GM23338 (cell line): ENCODE data around the gene ADAM17. TPM values are rescaled to one million over a fixed set of nuclear protein-coding genes. Genes with fewer than 3 reads are reported as not detected.

ENCODE experiments used
- ATAC-seq: fragments of 200-7000 bp; cut with Tn5 transposase; 3 replicates; pipeline ENCODE4 v1.9.1; 2020
- DNase-seq: peaks from one replicate; pipeline ENCODE4 v3.0.0-alpha.2; 2015; ENCODE audit warnings: low spot score
- H2AFZ ChIP-seq: fragments of 200-600 bp; sonication (generic); 2 replicates; pipeline ENCODE4 v1.8.0; 2016; ENCODE audit warnings: antibody characterized with exemption, mild to moderate bottlenecking, moderate library complexity
- H3F3A ChIP-seq: fragments of 200-600 bp; sonication (generic); replicated peaks from 2 replicates; pipeline ENCODE4 v1.8.0; 2017; ENCODE audit warnings: antibody characterized with exemption, mixed run types, low read depth
- H3K27ac ChIP-seq: fragments of 200-600 bp; sonication (generic); 2 replicates; pipeline ENCODE4 v1.6.1; 2016; ENCODE audit warnings: low read depth
- H3K27me3 ChIP-seq: fragments of 200-600 bp; sonication (generic); 2 replicates; pipeline ENCODE4 v1.8.0; 2016; ENCODE audit warnings: mild to moderate bottlenecking, mixed run types, moderate library complexity; ENCODE audit not compliant: insufficient read depth
- H3K36me3 ChIP-seq: fragments of 200-600 bp; sonication (generic); 2 replicates; pipeline ENCODE4 v1.8.0; 2016; ENCODE audit warnings: mild to moderate bottlenecking; ENCODE audit not compliant: insufficient read depth
- H3K4me1 ChIP-seq: fragments of 200-600 bp; sonication (generic); 2 replicates; pipeline ENCODE4 v1.8.0; 2016; ENCODE audit warnings: mild to moderate bottlenecking, moderate library complexity; ENCODE audit not compliant: insufficient read depth
- H3K4me2 ChIP-seq: fragments of 200-600 bp; sonication (generic); 2 replicates; pipeline ENCODE4 v1.7.1; 2017; ENCODE audit warnings: mixed run types
- H3K4me3 ChIP-seq: fragments of 200-600 bp; sonication (generic); 2 replicates; pipeline ENCODE4 v1.6.1; 2016; ENCODE audit warnings: mixed run types
- H3K79me2 ChIP-seq: fragments of 200-600 bp; sonication (generic); replicated peaks from 2 replicates; pipeline ENCODE4 v1.8.0; 2017; ENCODE audit warnings: mild to moderate bottlenecking; ENCODE audit not compliant: insufficient read depth
- H3K9me2 ChIP-seq: fragments of 200-600 bp; sonication (generic); 2 replicates; pipeline ENCODE4 v1.8.0; 2017; ENCODE audit not compliant: insufficient read depth
- H4K20me1 ChIP-seq: fragments of 200-600 bp; sonication (generic); replicated peaks from 2 replicates; pipeline ENCODE4 v1.8.0; 2017; ENCODE audit warnings: mild to moderate bottlenecking; ENCODE audit not compliant: insufficient read depth
- H3K27ac Mint-ChIP-seq: 2 replicates; pipeline ENCODE4 v1.8.0; 2020; ENCODE audit warnings: inconsistent platforms, mild to moderate bottlenecking, moderate library complexity, mixed read lengths
- H3K27me3 Mint-ChIP-seq: 3 replicates; pipeline ENCODE4 v1.8.0; 2022; ENCODE audit warnings: low read depth, mild to moderate bottlenecking, moderate library complexity, mixed read lengths, inconsistent platforms; ENCODE audit not compliant: insufficient read depth, poor library complexity
- H3K36me3 Mint-ChIP-seq: 3 replicates; pipeline ENCODE4 v1.8.0; 2021; ENCODE audit warnings: low read depth, mild to moderate bottlenecking, inconsistent platforms, moderate library complexity, mixed read lengths
- H3K4me1 Mint-ChIP-seq: 3 replicates; pipeline ENCODE4 v1.8.0; 2020; ENCODE audit warnings: mild to moderate bottlenecking, inconsistent platforms, mixed read lengths
- H3K4me3 Mint-ChIP-seq: 3 replicates; pipeline ENCODE4 v1.8.0; 2021; ENCODE audit warnings: moderate library complexity, mild to moderate bottlenecking, inconsistent platforms, mixed read lengths
- H3K9me3 Mint-ChIP-seq: 3 replicates; pipeline ENCODE4 v1.8.0; 2020; ENCODE audit warnings: moderate library complexity, mild to moderate bottlenecking, inconsistent platforms, mixed read lengths
- CTCF ChIP-seq, 2 experiments: fragments of 200-600 bp in 1 of 2; sonication (generic) in 1 of 2; conservative IDR thresholded peaks; 2 replicates each; pipeline versions ENCODE4 v1.5.1 to v1.6.1; 2016 to 2017; ENCODE audit warnings: antibody characterized with exemption in 2 of 2, low read depth in 2 of 2, mild to moderate bottlenecking in 2 of 2, moderate library complexity in 1 of 2
- EZH2 ChIP-seq: fragments of 200-600 bp; sonication (generic); IDR thresholded peaks from one replicate; pipeline ENCODE4 v1.8.0; 2017; ENCODE audit warnings: antibody characterized with exemption, mild to moderate bottlenecking, low read depth; ENCODE audit not compliant: unreplicated experiment
- JUNB ChIP-seq: IDR thresholded peaks from one replicate; pipeline ENCODE4 v1.6.1; 2016; ENCODE audit warnings: antibody characterized with exemption; ENCODE audit not compliant: unreplicated experiment
- NANOG ChIP-seq: IDR thresholded peaks from 2 replicates; pipeline ENCODE4 v1.6.1; 2016; ENCODE audit warnings: antibody characterized with exemption, borderline replicate concordance
- REST ChIP-seq: IDR thresholded peaks from one replicate; pipeline ENCODE4 v1.6.1; 2018; ENCODE audit warnings: antibody characterized with exemption; ENCODE audit not compliant: unreplicated experiment
- STAT1 ChIP-seq: IDR thresholded peaks from one replicate; pipeline ENCODE4 v1.6.1; 2016; ENCODE audit warnings: antibody characterized with exemption; ENCODE audit not compliant: unreplicated experiment
- ZNF114 ChIP-seq: fragments of 250-450 bp; sonication (Bioruptor Pico); IDR thresholded peaks from 2 replicates; pipeline ENCODE4 v1.5.0; 2020; ENCODE audit warnings: mild to moderate bottlenecking, moderate library complexity
- ZNF331 ChIP-seq: fragments of 250-450 bp; sonication (Bioruptor Pico); IDR thresholded peaks from 2 replicates; pipeline ENCODE4 v1.5.0; 2020; ENCODE audit warnings: low read depth, mild to moderate bottlenecking, moderate library complexity
- ZNF462 ChIP-seq: fragments of 250-450 bp; sonication (Bioruptor Pico); IDR thresholded peaks from 2 replicates; pipeline ENCODE4 v1.5.0; 2020; ENCODE audit warnings: mild to moderate bottlenecking, moderate library complexity
- polyA plus RNA-seq: library from polyadenylated mRNA; unstranded; fragments of >200 nt; fragmentation: Nextera tagmentation; extraction: Ambion mirVana; gene quantifications from 2 replicates; pipeline ENCODE4 v1.2.1, GENCODE V29; 2016
- total RNA-seq: library from RNA; depleted of rRNA; stranded (reverse); fragments of >200 nt; shearing (Covaris generic); gene quantifications from 2 replicates; pipeline ENCODE4 v1.2.3, GENCODE V29; 2014
- TF ChIP-seq, protein P1 (sequence below): IDR thresholded peaks from 2 replicates; pipeline ENCODE4 v1.6.1; 2016; ENCODE audit warnings: antibody characterized with exemption

The ADAM17 gene
- total and polyA plus RNA-seq, 2 experiments from 2014 or later: 8.3 to 23.5 TPM

GRCh38 chr2:9471206-9471605 lies 84.4 kb downstream of the ADAM17 start (continued):
- TF ChIP-seq CTCF (conservative IDR thresholded peaks at IDR 0.05; ENCODE audit: low read depth in 2 of 2): no peak

DNA sequence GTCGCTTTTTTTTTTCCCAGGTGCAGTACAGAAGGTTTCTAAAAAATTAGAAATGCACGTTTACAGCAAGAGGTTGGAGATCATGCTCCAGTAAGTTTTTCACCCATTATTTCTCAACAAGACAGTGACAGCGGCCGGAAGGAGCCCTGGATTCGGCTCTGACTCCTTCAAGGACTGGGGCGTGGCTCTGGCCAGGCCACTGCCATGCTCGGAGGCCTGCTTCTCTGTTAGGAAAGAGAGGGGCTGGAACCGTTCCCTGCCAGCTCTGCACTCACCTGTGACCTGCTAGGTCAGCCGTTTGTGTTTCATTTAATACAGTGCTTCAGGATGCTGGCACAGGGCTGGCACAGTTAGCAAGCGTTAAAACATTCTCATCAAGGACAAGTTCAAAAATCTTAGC lies 87.9 kb downstream of the ADAM17 start:
- Mint-ChIP-seq H3K4me1 (no peaks in the 10 kb centered on the region), H3K27ac (no peak overlapping the region), H3K36me3 (peaks cover 44% of the 10 kb centered on the region), H3K27me3 (no peaks in the 10 kb centered on the region), H3K4me3 (no peak overlapping the region), H3K9me3 (no peaks in the 10 kb centered on the region)
- no peaks in the 10 kb centered on the region; the same call in 1 of the 2 replicates for H3K36me3 ChIP-seq
- no peak overlapping the region for H3K4me3 ChIP-seq
- H3K27me3 ChIP-seq: no peaks in the 10 kb centered on the region
- no peaks in the 10 kb centered on the region for H3K9me2 ChIP-seq
- H2AFZ ChIP-seq: no peak overlapping the region
- ATAC-seq (no peak), DNase-seq (no peak)
- no peak for TF ChIP-seq NANOG
- TF ChIP-seq, protein P1, sequence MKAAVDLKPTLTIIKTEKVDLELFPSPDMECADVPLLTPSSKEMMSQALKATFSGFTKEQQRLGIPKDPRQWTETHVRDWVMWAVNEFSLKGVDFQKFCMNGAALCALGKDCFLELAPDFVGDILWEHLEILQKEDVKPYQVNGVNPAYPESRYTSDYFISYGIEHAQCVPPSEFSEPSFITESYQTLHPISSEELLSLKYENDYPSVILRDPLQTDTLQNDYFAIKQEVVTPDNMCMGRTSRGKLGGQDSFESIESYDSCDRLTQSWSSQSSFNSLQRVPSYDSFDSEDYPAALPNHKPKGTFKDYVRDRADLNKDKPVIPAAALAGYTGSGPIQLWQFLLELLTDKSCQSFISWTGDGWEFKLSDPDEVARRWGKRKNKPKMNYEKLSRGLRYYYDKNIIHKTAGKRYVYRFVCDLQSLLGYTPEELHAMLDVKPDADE: no peak
- no peak for TF ChIP-seq REST
- TF ChIP-seq ZNF331 (CRISPR knock-in tag): no peak
- no peak for TF ChIP-seq ZNF462
- TF ChIP-seq ZNF114 (CRISPR knock-in tag): no peak
- no peak for TF ChIP-seq JUNB
- no peak for TF ChIP-seq EZH2
- TF ChIP-seq STAT1: no peak
- TF ChIP-seq CTCF (conservative IDR thresholded peaks at IDR 0.05; ENCODE audit: low read depth in 2 of 2): no peak
- no peaks in the 10 kb centered on the region for H3K4me1 ChIP-seq
- H3K79me2 ChIP-seq: no peaks in the 10 kb centered on the region
- H4K20me1 ChIP-seq: peaks cover 5% of the 10 kb centered on the region; the same call in 1 of the 2 replicates
- no peak overlapping the region for H3K27ac ChIP-seq
- H3F3A ChIP-seq: no peaks in the 10 kb centered on the region
- no peak overlapping the region for H3K4me2 ChIP-seq
